NK-92 (cell line): Measurements from ENCODE around the gene IPMK.
"Not testable (repeated sequence)": the region's sequence is repeated elsewhere in the genome, so short reads cannot be mapped to it uniquely, and the experiment has no call there.

ENCODE experiments used
- DNase-seq: peaks from one replicate; lab custom pipeline; 2025; ENCODE audit not compliant: unreplicated experiment; lab: John Stamatoyannopoulos, UW

IPMK gene

DNA sequence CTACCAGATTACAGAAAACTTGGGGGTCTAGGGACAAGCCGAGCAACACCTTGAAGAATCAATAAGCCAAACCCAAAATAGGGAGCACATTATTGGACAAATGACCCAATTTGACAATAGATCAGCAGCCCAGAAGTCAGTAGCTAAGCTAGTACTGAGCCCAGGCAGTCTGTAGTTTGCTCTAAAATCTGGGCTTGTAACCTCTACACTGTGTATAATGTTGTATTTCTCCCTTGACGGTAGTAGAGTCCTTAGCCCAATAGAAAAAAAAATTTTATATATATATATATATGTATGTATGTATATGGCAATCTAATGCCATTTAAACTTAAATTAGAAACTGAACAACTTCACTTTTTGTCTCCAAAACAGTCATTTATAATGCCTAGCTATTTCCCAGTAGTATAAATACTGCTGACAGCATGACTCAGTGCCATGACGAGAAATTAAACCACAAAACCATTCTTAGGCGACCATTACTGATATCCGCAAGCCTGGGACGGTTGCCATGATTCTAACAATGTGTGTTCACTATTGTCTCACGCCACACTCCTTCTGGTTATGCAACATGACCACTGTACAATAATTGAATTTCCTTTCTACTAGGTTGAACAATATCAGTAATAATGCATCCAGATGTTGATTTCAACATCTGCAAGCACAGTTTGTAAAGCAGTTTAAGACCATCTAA lies 110.5 kb downstream of the IPMK start:
- DNase-seq = no peak

DNA sequence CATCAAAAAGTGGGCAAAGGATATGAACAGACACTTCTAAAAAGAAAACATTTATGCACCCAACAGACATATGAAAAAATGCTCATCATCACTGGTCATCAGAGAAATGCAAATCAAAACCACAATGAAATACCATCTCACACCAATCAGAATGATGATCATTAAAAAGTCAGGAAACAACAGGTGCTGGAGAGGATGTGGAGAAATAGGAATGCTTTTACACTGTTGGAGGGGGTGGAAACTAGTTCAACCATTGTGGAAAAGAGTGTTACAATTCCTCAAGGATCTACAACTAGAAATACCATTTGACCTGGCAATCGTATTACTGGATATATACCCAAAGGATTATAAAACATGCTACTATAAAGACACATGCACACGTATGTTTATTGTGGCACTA lies 111.8 kb downstream of the IPMK start:
- DNase-seq = not testable (repeated sequence)

DNA sequence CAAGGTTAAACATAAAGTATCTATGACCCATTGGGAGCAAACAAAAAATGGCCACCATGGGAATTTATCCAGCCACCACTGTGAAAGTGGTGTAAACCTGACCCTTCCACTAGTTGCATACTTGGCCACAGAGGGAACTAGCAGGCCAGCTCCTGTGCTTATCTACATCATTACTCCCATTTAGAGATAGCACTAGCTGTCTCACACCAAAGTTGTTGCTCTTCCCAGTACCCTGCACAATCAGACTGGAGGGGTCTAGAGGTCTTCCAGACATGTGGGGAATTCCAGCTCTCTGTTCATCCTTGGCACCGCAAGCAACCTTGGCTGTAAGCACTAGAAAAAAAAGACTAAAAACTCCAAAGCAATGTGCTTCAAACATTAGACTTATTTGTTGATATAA lies 113.9 kb downstream of the IPMK start:
- DNase-seq = no peak

DNA sequence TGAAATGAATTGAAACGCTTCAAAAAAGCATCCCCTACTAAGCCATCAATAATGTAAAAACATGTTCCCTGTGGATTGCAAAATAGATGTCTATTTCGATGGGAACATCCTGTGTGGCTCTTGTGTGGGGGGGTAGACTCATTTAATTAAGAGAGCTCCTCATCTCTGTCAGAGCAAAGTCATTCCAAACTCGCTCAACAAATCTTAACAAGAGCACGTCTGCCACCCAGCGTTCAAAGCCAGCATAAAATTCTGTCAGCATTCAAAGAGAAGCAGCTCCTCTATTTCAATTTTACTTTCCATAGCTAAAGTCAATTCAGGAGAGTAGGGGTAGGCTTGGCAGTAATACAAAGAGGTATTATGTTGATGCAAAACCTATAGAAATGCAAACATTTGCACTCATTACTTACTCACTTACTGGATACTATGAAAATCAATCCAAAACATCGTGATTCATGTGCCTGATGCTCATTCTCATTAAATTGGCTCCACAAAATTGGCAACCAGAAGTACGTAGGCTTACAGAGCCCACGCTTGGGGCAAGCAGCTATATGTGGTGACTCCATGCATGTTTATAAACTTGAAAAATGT lies 114.9 kb downstream of the IPMK start:
- no peak for DNase-seq

DNA sequence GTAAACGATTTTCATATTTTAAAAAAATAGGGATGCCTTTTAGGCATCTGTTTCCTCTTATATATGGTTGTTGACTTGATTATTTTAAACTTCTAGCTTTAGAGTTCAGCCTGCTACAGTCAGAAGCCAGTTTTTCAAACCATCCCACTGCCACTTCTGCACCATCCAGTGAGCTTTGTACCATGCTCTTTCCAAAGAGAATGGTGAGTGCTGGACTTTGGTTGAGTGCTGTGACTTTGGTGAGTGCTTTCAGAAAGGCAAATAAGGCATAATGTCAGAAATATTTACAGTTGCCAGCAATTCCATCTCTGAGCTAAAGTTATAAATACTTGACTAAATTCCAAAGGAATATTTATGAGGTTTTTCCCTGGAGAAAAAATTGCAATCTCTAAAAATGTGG lies 117.4 kb downstream of the IPMK start:
- DNase-seq = no peak

DNA sequence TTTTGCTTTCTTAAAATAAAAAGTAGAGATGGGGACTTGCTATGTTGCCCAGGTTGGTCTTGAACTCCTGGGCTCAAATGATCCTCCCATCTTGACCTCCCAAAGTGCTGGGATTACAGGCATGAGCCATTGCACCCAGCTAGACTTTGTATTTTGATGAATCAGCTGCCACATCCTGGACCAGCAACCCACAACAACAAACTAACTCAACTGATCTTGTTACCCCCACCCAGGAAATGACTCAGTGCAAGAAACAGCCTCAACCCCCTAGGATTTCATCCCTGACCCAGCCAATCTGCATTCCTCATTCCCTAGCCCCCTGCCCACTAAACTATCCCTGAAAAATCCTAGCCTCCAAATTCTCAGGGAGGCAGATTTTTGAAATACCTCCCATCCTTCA lies 123.8 kb downstream of the IPMK start:
- DNase-seq = no peak
